Endothelial cell of umbilical vein (primary cell): ENCODE results near the gene SULT1C2. TPM values are rescaled to one million over a fixed set of nuclear protein-coding genes. Genes with fewer than 3 reads are reported as not detected.

Experiments used
- BruUV-seq: library from RNA; stranded (reverse); fragments of 400-500 nt; replicated peaks from 2 replicates; lab custom pipeline; 2021; lab: Mats Ljungman, UMichigan
- CTCF ChIA-PET: fragments of 300-600, 350-600 bp; sonication (Branson Sonifier 250); formaldehyde crosslinking; loops from one replicate; lab custom pipeline; 2021; ENCODE audit warnings: antibody characterized with exemption, inconsistent platforms; lab: Charles Lee
- POLR2A ChIA-PET: fragments of 300-600, 350-600 bp; sonication (Branson Sonifier 250); formaldehyde crosslinking; loops from one replicate; lab custom pipeline; 2021; ENCODE audit warnings: antibody characterized with exemption, inconsistent platforms; lab: Charles Lee
- DNase-seq: peaks from one replicate; pipeline ENCODE4 v3.0.0-alpha.2; 2011; ENCODE audit warnings: low read depth, low spot score
- FAIRE-seq: peaks from 2 replicates; lab custom pipeline; 2011; peaks lifted over from hg19 to GRCh38; lab: Jason Lieb, UNC
- H2AFZ ChIP-seq: 2 replicates; pipeline ENCODE4 v1.6.0; 2012; ENCODE audit warnings: low read depth, low read length, control low read depth, inconsistent platforms
- H3K27ac ChIP-seq: 2 replicates; pipeline ENCODE4 v1.5.1; 2011; ENCODE audit warnings: low read depth, mild to moderate bottlenecking, control low read depth, low read length, moderate library complexity; ENCODE audit not compliant: insufficient read depth
- H3K27me3 ChIP-seq, 2 experiments: 2 replicates each; pipeline versions ENCODE4 v1.6.0 to v1.6.1; 2011; ENCODE audit warnings: low read length in 2 of 2, mixed read lengths in 1 of 2; ENCODE audit not compliant: control insufficient read depth in 2 of 2, insufficient read depth in 2 of 2
- H3K36me3 ChIP-seq, 2 experiments: 2 replicates in 1 of 2; 3 replicates in 1 of 2; pipeline ENCODE4 v1.5.1; 2011; ENCODE audit warnings: low read length in 2 of 2, mild to moderate bottlenecking in 1 of 2, moderate library complexity in 1 of 2; ENCODE audit not compliant: control insufficient read depth in 2 of 2, insufficient read depth in 2 of 2; ENCODE audit errors: extremely low read depth in 1 of 2
- H3K4me1 ChIP-seq: 3 replicates; pipeline ENCODE4 v1.5.1; 2011; ENCODE audit warnings: mild to moderate bottlenecking, low read length; ENCODE audit not compliant: control insufficient read depth, insufficient read depth; ENCODE audit errors: extremely low read depth
- H3K4me2 ChIP-seq: 2 replicates; pipeline ENCODE4 v1.6.1; 2011; ENCODE audit warnings: low read length, control low read depth, mixed read lengths; ENCODE audit not compliant: insufficient read depth
- H3K4me3 ChIP-seq, 3 experiments: fragments of 200-600 bp in 1 of 3; sonication (generic), shearing (Covaris generic) in 1 of 3; replicated peaks in 1 of 3; 2 replicates each; pipeline ENCODE4 v1.5.1; 2011 to 2016; ENCODE audit warnings: control low read depth in 3 of 3, low read length in 3 of 3, mild to moderate bottlenecking in 2 of 3, inconsistent platforms in 1 of 3, low read depth in 1 of 3, moderate library complexity in 1 of 3; ENCODE audit not compliant: insufficient read depth in 1 of 3
- H3K79me2 ChIP-seq: 2 replicates; pipeline ENCODE4 v1.6.0; 2012; ENCODE audit warnings: low read length, inconsistent platforms; ENCODE audit not compliant: control insufficient read depth, insufficient read depth
- H3K9ac ChIP-seq: replicated peaks from 2 replicates; pipeline ENCODE3; 2011; ENCODE audit warnings: low read length, control low read depth; ENCODE audit not compliant: insufficient read depth; ENCODE audit errors: extremely low read depth
- H3K9me1 ChIP-seq: replicated peaks from 3 replicates; pipeline ENCODE4 v1.6.0; 2011; ENCODE audit warnings: mild to moderate bottlenecking, low read length; ENCODE audit not compliant: control insufficient read depth, insufficient read depth; ENCODE audit errors: extremely low read depth
- H3K9me3 ChIP-seq: replicated peaks from 2 replicates; pipeline ENCODE4 v1.5.1; 2012; ENCODE audit warnings: low read length, inconsistent platforms; ENCODE audit not compliant: control insufficient read depth, insufficient read depth
- H4K20me1 ChIP-seq: replicated peaks from 2 replicates; pipeline ENCODE3; 2011; ENCODE audit warnings: mild to moderate bottlenecking, low read length; ENCODE audit not compliant: control insufficient read depth, insufficient read depth; ENCODE audit errors: extremely low read depth
- EZH2 ChIP-seq: IDR thresholded peaks from 2 replicates; pipeline ENCODE4 v1.6.1; 2012; ENCODE audit warnings: borderline replicate concordance, low read depth, mild to moderate bottlenecking, moderate library complexity, low read length, inconsistent platforms; ENCODE audit not compliant: severe bottlenecking
- FOS ChIP-seq: IDR thresholded peaks from 2 replicates; pipeline ENCODE4 v1.6.1; 2011; ENCODE audit warnings: mild to moderate bottlenecking, low read length, moderate library complexity, borderline replicate concordance; ENCODE audit not compliant: insufficient read depth
- GATA2 ChIP-seq: IDR thresholded peaks from 2 replicates; pipeline ENCODE4 v1.7.0; 2011; ENCODE audit warnings: low read depth, mild to moderate bottlenecking, moderate library complexity, mixed read lengths, low read length; ENCODE audit not compliant: insufficient read length, insufficient read depth
- JUN ChIP-seq: IDR thresholded peaks from 2 replicates; pipeline ENCODE4 v1.6.1; 2011; ENCODE audit warnings: borderline replicate concordance, low read depth; ENCODE audit not compliant: insufficient read length, insufficient read depth
- MYC ChIP-seq: IDR thresholded peaks from one replicate; pipeline ENCODE4 v1.6.1; 2011; ENCODE audit warnings: mild to moderate bottlenecking, low read depth, low read length
- POLR2A ChIP-seq: IDR thresholded peaks from 2 replicates; pipeline ENCODE4 v1.6.1; 2012; ENCODE audit warnings: low read depth, mild to moderate bottlenecking, control low read depth, low read length
- POLR2AphosphoS5 ChIP-seq: IDR thresholded peaks from 2 replicates; pipeline ENCODE4 v1.6.1; 2012; ENCODE audit warnings: low read depth, mild to moderate bottlenecking, control low read depth, low read length, moderate library complexity; ENCODE audit not compliant: insufficient read depth
- dilution Hi-C: fragments of 300-500 bp; cut with MboI; formaldehyde crosslinking; loops from one replicate; pipeline ENCODE4 v1.15.0; 2019; ENCODE audit warnings: low sequenced_read_pairs; ENCODE audit not compliant: extremely low pct_ligation_motif_present
- intact Hi-C: fragments of 100-400 bp; cut with micrococcal nuclease; formaldehyde crosslinking; loops from one replicate; pipeline ENCODE4 v1.10.0; 2022
- polyA plus RNA-seq, 4 experiments: library from polyadenylated mRNA; depleted of rRNA in 3 of 4; stranded (reverse) in 3 of 4; unstranded in 1 of 4; fragments of >200 nt; gene quantifications; 2 replicates each; pipeline versions ENCODE4 v1.2.1 to v1.2.3, GENCODE V29; 2011 to 2012; ENCODE audit warnings: missing spikeins in 1 of 4
- total RNA-seq: library from RNA; stranded (reverse); gene quantifications from 2 replicates; pipeline ENCODE4 v1.2.3, GENCODE V29; 2021
- TF ChIP-seq, protein P1 (sequence below), 2 donors: IDR thresholded peaks; 1 replicate in 1 of 2; 2 replicates in 1 of 2; pipeline ENCODE4 v1.5.1; 2011; ENCODE audit warnings: low read length in 2 of 2, mild to moderate bottlenecking in 2 of 2, moderate library complexity in 2 of 2, control low read depth in 1 of 2, inconsistent platforms in 1 of 2, low read depth in 1 of 2; ENCODE audit not compliant: insufficient read depth in 1 of 2; ENCODE audit errors: extremely low read depth in 1 of 2
- TF ChIP-seq, protein P2 (sequence below): IDR thresholded peaks from 2 replicates; pipeline ENCODE4 v1.6.1; 2011; ENCODE audit not compliant: insufficient read depth, insufficient read length

SULT1C2 gene
- total and polyA plus RNA-seq, 2 donors (not counting 3 experiments of a cell fraction or from before 2014, with no cell fraction given), result not detected

- no TSS peak for BruUV-seq
- Histone ChIP-seq H3K36me3 (no peaks in the 10 kb centered on the region), H3K9me1 (no peaks in the 10 kb centered on the region), H2AFZ (no peak overlapping the region), H4K20me1 (no peaks in the 10 kb centered on the region), H3K27me3 (no peaks in the 10 kb centered on the region), H3K9me3 (no peaks in the 10 kb centered on the region), H3K27ac (no peak overlapping the region), H3K4me1 (no peaks in the 10 kb centered on the region), H3K9ac (no peak overlapping the region), H3K4me2 (no peak overlapping the region), H3K79me2 (no peaks in the 10 kb centered on the region), H3K4me3 (no peak overlapping the region)
- dilution Hi-C loops, result no loop called here
- ChIA-PET CTCF (no interaction called here), POLR2A (no interaction called here)
- TF ChIP-seq POLR2A, result no peak
- no peak for TF ChIP-seq GATA2
- no peak for TF ChIP-seq POLR2AphosphoS5
- TF ChIP-seq, protein P1, sequence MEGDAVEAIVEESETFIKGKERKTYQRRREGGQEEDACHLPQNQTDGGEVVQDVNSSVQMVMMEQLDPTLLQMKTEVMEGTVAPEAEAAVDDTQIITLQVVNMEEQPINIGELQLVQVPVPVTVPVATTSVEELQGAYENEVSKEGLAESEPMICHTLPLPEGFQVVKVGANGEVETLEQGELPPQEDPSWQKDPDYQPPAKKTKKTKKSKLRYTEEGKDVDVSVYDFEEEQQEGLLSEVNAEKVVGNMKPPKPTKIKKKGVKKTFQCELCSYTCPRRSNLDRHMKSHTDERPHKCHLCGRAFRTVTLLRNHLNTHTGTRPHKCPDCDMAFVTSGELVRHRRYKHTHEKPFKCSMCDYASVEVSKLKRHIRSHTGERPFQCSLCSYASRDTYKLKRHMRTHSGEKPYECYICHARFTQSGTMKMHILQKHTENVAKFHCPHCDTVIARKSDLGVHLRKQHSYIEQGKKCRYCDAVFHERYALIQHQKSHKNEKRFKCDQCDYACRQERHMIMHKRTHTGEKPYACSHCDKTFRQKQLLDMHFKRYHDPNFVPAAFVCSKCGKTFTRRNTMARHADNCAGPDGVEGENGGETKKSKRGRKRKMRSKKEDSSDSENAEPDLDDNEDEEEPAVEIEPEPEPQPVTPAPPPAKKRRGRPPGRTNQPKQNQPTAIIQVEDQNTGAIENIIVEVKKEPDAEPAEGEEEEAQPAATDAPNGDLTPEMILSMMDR (IDR thresholded peaks at IDR 0.05; ENCODE audit: extremely low read depth in 1 of 2, insufficient read depth in 1 of 2, low read depth in 1 of 2, low read length in 2 of 2), result no peak
- TF ChIP-seq JUN, result no peak
- no peak for TF ChIP-seq MYC
- TF ChIP-seq FOS, result no peak
- TF ChIP-seq, protein P2, sequence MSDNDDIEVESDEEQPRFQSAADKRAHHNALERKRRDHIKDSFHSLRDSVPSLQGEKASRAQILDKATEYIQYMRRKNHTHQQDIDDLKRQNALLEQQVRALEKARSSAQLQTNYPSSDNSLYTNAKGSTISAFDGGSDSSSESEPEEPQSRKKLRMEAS, result no peak
- no peak for TF ChIP-seq EZH2
- DNase-seq, result no peak
- no peak for FAIRE-seq
- intact Hi-C loops, result no loop called here
Measured at GRCh38 chr2:108253106-108253505, 35.6 kb upstream of the SULT1C2 start.
